ENCODE measurements around the gene HOXB6.

DNA sequence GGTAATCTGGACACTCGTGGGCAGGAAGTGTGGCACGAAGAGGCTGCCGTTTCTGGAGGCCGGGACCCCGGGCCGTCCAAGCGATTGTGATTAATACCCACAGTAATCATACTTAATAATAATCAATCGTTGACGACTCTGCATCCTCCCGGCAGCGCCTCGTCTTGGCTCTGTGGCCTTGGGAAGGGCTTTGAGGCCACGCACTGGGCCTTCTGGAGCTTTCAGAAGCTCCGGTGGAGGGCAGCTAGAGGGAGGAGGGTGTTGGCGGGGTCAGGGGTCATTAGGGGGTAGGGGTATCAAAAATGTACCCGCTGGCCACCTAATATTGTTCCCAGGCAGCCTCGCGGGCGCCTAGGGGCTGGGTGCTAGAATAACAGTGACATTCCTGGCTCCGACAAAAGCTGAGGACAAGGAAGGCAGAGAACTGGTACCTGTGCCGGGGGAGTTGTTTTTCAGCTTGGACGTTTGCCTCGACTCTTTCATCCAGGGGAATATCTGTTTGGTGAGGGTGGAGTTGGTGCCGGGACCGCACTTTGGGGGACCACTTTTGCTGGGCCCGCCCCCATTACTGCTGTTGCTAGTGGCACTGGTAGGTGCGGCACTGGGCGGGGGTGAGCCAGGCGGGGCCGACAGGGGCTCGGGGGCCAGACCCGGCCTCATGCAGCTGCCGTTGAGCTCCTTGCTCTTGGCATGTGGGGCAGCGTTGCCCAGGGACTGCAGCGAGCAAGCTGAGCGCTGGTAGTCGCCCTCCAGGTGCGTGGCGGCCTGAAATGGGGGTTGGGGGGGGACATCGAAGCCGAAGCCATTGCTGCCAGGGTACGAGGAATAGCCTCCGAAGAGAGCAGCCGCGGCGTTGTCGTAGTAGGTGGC, 53.0 kb downstream of the HOXB6 start:
- TF ChIP-seq CTCF (IDR thresholded peaks at IDR 0.05) (no peak), EZH2 (IDR thresholded peaks at IDR 0.05) (peak; percentile 93)
